Left ventricle myocardium inferior (tissue), 1 donor: Measurements from ENCODE around the gene TCP10L. TPM values are rescaled to one million over a fixed set of nuclear protein-coding genes. Genes with fewer than 3 reads are reported as not detected.
"Not testable (repeated sequence)": the region's sequence is repeated elsewhere in the genome, so short reads cannot be mapped to it uniquely, and the experiment has no call there.

Experiments used
- DNase-seq: peaks from one replicate; pipeline ENCODE4 v3.0.0-alpha.2; 2020
- H3K27ac ChIP-seq: fragments of 200-600 bp; replicated peaks from 2 replicates; pipeline ENCODE4 v1.8.0; 2021
- H3K27me3 ChIP-seq: fragments of 200-600 bp; 2 replicates; pipeline ENCODE4 v1.8.0; 2021; ENCODE audit warnings: low read depth
- H3K36me3 ChIP-seq: fragments of 200-600 bp; 2 replicates; pipeline ENCODE4 v1.8.0; 2021
- H3K4me1 ChIP-seq: fragments of 200-600 bp; 2 replicates; pipeline ENCODE4 v1.8.0; 2021
- H3K4me3 ChIP-seq: fragments of 200-600 bp; 2 replicates; pipeline ENCODE4 v1.8.0; 2021; ENCODE audit warnings: mild to moderate bottlenecking, moderate library complexity
- H3K9me3 ChIP-seq: fragments of 200-600 bp; replicated peaks from 2 replicates; pipeline ENCODE4 v1.8.0; 2021
- intact Hi-C: fragments of 100-400 bp; cut with micrococcal nuclease; formaldehyde crosslinking; loops from one replicate; pipeline ENCODE4 v1.11.0; 2022
- total RNA-seq: library from RNA; stranded (reverse); fragmentation: NEBNext Ultra II Directional; extraction: Animal tissue kit (Norgen Biotek cat#: 25700); gene quantifications from one replicate; pipeline ENCODE4 v1.2.1, GENCODE V29; 2021
- TF ChIP-seq, protein P1 (sequence below): fragments of 200-600 bp; IDR thresholded peaks from 2 replicates; pipeline ENCODE4 v1.8.0; 2021; ENCODE audit warnings: antibody characterized with exemption, mild to moderate bottlenecking, borderline replicate concordance
- donor health status: DM: no; HTN: yes; CAD: no; lungs with severe emphysema.

Gene TCP10L
- total RNA-seq, 1 donor from 2014 or later: 3.0 TPM

DNA sequence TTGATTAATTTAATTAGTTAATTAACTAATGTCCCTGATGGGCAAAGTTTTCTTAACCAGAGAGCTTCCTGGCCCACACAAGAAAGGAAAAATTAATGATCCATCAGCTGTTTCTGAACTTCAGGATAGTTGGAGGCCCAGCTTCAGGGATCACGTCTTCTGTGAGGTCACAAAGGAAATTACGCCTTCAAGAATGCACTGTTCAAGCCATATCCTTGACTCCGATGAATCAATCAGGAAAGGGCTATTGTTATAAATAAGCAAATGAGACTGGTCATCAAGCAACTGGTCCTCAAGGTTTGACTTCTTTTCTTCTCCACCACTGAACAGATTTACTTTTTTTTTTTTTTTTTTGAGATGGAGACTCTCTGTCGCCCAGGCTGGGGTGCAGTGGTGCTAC, 40.6 kb downstream of the TCP10L start:
- TF ChIP-seq, protein P1, sequence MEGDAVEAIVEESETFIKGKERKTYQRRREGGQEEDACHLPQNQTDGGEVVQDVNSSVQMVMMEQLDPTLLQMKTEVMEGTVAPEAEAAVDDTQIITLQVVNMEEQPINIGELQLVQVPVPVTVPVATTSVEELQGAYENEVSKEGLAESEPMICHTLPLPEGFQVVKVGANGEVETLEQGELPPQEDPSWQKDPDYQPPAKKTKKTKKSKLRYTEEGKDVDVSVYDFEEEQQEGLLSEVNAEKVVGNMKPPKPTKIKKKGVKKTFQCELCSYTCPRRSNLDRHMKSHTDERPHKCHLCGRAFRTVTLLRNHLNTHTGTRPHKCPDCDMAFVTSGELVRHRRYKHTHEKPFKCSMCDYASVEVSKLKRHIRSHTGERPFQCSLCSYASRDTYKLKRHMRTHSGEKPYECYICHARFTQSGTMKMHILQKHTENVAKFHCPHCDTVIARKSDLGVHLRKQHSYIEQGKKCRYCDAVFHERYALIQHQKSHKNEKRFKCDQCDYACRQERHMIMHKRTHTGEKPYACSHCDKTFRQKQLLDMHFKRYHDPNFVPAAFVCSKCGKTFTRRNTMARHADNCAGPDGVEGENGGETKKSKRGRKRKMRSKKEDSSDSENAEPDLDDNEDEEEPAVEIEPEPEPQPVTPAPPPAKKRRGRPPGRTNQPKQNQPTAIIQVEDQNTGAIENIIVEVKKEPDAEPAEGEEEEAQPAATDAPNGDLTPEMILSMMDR: no peak
- no peak for DNase-seq
- Histone ChIP-seq H3K9me3 (no peaks in the 10 kb centered on the region), H3K36me3 (no peaks in the 10 kb centered on the region), H3K27ac (no peak overlapping the region), H3K4me1 (no peaks in the 10 kb centered on the region), H3K4me3 (no peak overlapping the region), H3K27me3 (no peaks in the 10 kb centered on the region)
- intact Hi-C loops: no loop called here

- no peaks in the 10 kb centered on the region for H3K9me3 ChIP-seq
- H3K27me3 ChIP-seq: no peaks in the 10 kb centered on the region
- H3K4me1 ChIP-seq: no peaks in the 10 kb centered on the region
- TF ChIP-seq, protein P1: no peak
- H3K27ac ChIP-seq: no peak overlapping the region
- H3K36me3 ChIP-seq: no peaks in the 10 kb centered on the region
- intact Hi-C loops: no loop called here
- DNase-seq: no peak
- H3K4me3 ChIP-seq: no peak overlapping the region
Observed at GRCh38 chr21:32543975-32544374, 41.3 kb downstream of the TCP10L start.

DNA sequence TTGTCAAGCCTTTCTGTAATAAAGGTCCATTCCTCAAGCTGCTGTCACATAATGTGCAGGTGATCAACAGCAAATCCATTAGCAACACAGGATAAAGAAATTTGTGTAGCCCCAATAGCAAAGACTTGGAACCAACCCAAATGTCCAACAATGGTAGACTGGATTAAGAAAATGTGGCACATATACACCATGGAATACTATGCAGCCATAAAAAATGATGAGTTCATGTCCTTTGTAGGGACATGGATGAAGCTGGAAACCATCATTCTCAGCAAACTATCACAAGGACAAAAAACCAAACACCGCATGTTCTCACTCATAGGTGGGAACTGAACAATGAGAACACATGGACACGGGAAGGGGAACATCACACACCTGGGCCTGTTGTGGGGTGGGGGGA, 42.3 kb downstream of the TCP10L start:
- H3K27me3 ChIP-seq: not testable (repeated sequence)

GRCh38 chr21:32539378-32539777, 45.9 kb downstream of the TCP10L start:
- intact Hi-C loops: no loop called here
- Histone ChIP-seq H3K9me3 (no peaks in the 10 kb centered on the region), H3K36me3 (no peaks in the 10 kb centered on the region), H3K4me3 (no peak overlapping the region), H3K27me3 (no peaks in the 10 kb centered on the region), H3K4me1 (peaks cover 5% of the 10 kb centered on the region), H3K27ac (no peak overlapping the region)
- TF ChIP-seq, protein P1: no peak
- DNase-seq: no peak

More for the DNA sequence above, 42.3 kb downstream of the TCP10L start:
- intact Hi-C loops, H3K4me3 ChIP-seq, DNase-seq, H3K9me3 ChIP-seq, H3K36me3 ChIP-seq, H3K4me1 ChIP-seq, H3K27ac ChIP-seq: not testable (repeated sequence)

- Histone ChIP-seq H3K4me3 (no peak overlapping the region), H3K27ac (no peak overlapping the region), H3K9me3 (no peaks in the 10 kb centered on the region), H3K27me3 (no peaks in the 10 kb centered on the region), H3K36me3 (no peaks in the 10 kb centered on the region), H3K4me1 (peaks cover 5% of the 10 kb centered on the region)
- no peak for DNase-seq
- intact Hi-C loops: no loop called here
- TF ChIP-seq, protein P1: no peak
Observed at GRCh38 chr21:32538147-32538792, 47.1 kb downstream of the TCP10L start.

GRCh38 chr21:32537569-32537881, 47.8 kb downstream of the TCP10L start:
- no peaks in the 10 kb centered on the region for H3K9me3 ChIP-seq
- H3K4me3 ChIP-seq: no peak overlapping the region
- TF ChIP-seq, protein P1: no peak
- no peak for DNase-seq
- peaks cover 5% of the 10 kb centered on the region for H3K4me1 ChIP-seq
- H3K27me3 ChIP-seq: no peaks in the 10 kb centered on the region
- intact Hi-C loops: no loop called here
- H3K36me3 ChIP-seq: no peaks in the 10 kb centered on the region
- no peak overlapping the region for H3K27ac ChIP-seq
